GM12873 (cell line): ENCODE measurements around the gene MICAL3.

Experiments
- CTCF ChIP-seq: IDR thresholded peaks from 2 replicates; pipeline ENCODE4 v1.5.1; 2012; ENCODE audit warnings: low read depth, mild to moderate bottlenecking, moderate library complexity, low read length, control low read depth; ENCODE audit not compliant: insufficient read depth; ENCODE audit errors: missing control alignments

The MICAL3 gene

GRCh38 chr22:18060646-18061620, 36.6 kb upstream of the MICAL3 start:
- no peak for TF ChIP-seq CTCF

- TF ChIP-seq CTCF = no peak
Measured at GRCh38 chr22:18059991-18060390, 35.6 kb upstream of the MICAL3 start.

GRCh38 chr22:18059473-18059872, 35.1 kb upstream of the MICAL3 start:
- TF ChIP-seq CTCF = no peak

GRCh38 chr22:18059094-18059417, 34.7 kb upstream of the MICAL3 start:
- TF ChIP-seq CTCF = no peak

GRCh38 chr22:18058371-18059093, 34.2 kb upstream of the MICAL3 start:
- TF ChIP-seq CTCF = no peak

GRCh38 chr22:18057568-18058209, 33.3 kb upstream of the MICAL3 start:
- TF ChIP-seq CTCF = no peak
